GM18951 (cell line): Measurements from ENCODE around the gene TNFRSF6B.

Experiments
- POLR2A ChIP-seq: IDR thresholded peaks from 4 replicates; pipeline ENCODE4 v1.6.1; 2011; ENCODE audit warnings: mild to moderate bottlenecking; ENCODE audit not compliant: insufficient read length, insufficient read depth; ENCODE audit errors: extremely low read depth
- in situ Hi-C: fragments of 300-500 bp; cut with MboI; formaldehyde crosslinking; loops from one replicate; pipeline ENCODE4 v1.12.0; 2022; ENCODE audit warnings: low sequenced_read_pairs, mixed read lengths, inconsistent platforms; ENCODE audit not compliant: unreplicated experiment

Gene TNFRSF6B

DNA sequence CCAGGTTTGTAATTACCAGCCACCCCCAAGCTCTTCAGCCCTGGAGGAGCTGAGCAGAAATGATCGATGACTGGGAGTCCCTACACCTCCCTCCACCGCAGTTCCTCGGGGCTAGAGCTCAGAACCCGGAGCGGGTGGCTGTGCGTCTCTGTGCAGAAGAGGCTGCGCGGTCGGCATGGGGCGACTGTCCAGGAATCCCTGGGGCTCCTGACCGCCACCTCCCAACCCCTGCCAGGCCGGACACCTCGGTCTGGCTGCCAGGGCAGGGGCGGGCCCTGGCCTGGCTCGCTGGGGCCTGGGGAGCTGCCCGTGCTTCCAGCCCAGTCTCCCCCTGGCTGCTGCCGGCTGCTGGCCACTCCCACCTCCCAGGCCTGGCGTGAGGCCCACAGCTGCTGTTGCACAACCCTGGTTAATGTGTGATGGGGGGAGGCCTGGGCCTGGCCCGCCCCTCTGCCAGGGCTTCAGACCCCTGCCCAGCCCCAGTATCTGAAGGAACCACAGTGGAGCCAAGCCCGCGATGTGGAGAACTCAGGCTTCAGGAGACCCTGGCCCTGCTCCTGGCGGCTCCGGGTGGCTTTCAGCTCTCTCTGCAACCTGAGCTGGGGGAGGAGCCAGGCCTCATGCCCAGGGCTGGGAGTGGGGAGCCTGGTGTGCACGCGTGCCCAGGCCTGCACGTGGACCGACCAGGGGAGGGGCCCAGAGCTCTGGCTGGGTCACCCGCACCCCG lies 44.3 kb downstream of the TNFRSF6B start:
- in situ Hi-C loops, result no loop called here
- no peak for TF ChIP-seq POLR2A

DNA sequence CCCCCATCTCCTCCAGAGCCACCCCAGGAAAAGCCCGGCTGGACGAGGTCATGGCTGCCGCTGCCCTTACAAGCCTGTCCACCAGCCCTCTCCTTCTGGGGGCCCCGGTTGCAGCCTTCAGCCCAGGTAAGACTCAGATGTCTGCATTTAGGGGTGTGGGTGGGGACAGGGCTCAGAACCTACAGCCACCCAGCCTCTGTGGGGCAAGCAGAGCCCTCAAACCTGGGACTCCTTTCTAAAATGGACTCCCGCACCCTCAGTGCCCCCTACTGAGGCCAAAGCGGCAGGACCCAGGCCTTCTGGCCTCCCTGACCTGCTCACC lies 44.9 kb downstream of the TNFRSF6B start:
- in situ Hi-C loops, result no loop called here
- TF ChIP-seq POLR2A, result no peak

DNA sequence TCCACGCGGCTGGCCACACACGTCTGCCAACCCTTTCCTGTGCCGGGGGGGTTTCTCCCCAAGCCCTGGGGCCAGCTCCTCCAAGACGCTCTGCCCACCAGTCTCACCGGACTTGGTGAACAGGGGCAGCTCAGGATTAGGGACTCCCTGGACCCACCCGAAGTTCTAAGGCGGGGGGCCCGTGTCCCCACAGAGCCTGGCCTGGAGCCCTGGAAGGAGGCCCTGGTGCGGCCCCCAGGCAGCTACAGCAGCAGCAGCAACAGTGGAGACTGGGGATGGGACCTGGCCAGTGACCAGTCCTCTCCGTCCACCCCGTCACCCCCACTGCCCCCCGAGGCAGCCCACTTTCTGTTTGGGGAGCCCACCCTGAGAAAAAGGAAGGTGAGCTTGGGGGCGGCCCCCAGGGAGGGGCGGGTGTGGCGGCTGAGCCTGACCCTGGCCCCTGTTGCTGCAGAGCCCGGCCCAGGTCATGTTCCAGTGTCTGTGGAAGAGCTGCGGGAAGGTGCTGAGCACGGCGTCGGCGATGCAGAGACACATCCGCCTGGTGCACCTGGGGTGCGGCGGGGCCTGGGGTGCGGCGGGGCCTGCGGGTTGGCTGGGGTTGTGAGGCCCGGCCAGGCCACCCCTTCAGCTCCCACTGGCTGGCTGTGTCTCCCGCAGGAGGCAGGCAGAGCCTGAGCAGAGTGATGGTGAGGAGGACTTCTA lies 45.4 kb downstream of the TNFRSF6B start:
- in situ Hi-C loops, result no loop called here

DNA sequence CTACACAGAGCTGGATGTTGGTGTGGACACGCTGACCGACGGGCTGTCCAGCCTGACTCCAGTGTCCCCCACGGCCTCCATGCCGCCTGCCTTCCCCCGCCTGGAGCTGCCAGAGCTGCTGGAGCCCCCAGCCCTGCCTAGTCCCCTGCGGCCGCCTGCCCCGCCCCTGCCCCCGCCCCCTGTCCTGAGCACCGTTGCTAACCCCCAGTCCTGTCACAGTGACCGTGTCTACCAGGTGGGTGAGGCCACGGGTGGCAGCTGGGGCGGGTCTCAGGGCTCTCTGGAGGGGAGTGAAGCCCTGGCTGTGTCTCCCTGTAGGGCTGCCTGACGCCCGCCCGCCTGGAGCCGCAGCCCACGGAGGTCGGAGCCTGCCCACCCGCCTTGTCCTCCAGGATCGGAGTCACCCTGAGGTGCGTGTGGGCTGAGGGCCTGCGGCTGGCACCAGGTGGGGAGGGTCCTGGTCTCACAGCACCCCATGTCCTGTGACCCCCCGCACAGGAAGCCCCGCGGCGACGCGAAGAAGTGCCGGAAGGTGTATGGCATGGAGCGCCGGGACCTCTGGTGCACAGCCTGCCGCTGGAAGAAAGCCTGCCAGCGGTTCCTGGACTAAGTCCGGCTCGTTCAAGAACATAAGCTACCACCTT lies 46.1 kb downstream of the TNFRSF6B start:
- in situ Hi-C loops, result no loop called here
- no peak for TF ChIP-seq POLR2A

More for the DNA sequence above, 45.4 kb downstream of the TNFRSF6B start:
- TF ChIP-seq POLR2A, result no peak

DNA sequence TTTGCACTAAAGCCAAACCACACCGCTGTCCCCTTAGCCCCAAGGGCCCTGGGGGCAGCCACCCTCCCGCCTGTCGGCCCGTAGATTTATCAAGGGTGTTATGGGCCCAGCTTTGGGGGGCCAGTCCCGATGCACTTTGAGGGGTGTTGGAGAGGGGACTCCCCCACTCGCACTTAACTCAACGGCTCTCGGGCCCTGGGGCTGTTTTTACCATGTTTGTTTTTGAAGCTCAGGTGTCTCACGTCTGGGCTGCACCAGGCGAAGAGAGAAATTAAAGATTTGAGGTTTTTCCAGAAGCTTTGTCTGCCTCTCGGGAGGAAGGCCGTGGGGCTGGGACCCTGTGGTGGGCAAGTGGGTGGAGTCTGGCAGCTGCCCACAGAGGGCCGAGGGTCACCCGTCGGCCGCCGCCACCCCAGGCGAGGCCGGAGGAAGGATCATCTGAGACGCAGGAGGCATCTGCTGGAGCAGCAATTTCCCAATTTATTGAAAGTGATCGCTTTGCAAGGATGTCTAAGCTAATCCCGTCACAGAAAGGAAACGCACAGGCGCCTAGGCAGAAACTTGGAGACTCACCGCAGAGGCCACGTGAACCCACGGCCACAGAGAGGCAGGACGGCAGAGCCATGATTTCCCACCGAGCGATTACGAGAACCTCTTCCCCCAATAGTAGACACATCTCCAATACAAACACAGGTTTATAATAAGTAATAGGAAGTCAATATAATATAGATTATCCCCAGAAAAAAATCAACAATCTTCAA lies 46.9 kb downstream of the TNFRSF6B start:
- in situ Hi-C loops, result no loop called here

DNA sequence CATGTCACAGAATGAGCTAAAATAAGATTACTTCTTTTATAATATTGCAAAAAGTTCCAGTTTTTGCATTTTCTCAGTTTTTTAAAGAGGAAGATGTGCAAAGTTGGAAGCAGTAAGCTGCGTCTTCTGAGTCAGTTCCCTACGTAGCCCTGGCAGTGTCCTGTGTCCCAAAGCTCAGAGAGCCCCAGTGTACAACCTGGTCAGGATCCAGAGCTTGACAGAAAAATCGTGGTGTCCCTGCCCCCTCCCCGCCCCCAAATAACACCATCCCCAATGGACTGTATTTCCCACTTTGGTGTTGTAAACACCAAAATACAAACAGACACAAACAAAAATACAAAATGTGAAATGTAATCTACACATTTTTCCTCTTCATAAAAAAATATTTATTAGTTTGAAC lies 47.7 kb downstream of the TNFRSF6B start:
- no peak for TF ChIP-seq POLR2A
- in situ Hi-C loops, result no loop called here

More for the DNA sequence above, 46.9 kb downstream of the TNFRSF6B start:
- TF ChIP-seq POLR2A, result no peak

DNA sequence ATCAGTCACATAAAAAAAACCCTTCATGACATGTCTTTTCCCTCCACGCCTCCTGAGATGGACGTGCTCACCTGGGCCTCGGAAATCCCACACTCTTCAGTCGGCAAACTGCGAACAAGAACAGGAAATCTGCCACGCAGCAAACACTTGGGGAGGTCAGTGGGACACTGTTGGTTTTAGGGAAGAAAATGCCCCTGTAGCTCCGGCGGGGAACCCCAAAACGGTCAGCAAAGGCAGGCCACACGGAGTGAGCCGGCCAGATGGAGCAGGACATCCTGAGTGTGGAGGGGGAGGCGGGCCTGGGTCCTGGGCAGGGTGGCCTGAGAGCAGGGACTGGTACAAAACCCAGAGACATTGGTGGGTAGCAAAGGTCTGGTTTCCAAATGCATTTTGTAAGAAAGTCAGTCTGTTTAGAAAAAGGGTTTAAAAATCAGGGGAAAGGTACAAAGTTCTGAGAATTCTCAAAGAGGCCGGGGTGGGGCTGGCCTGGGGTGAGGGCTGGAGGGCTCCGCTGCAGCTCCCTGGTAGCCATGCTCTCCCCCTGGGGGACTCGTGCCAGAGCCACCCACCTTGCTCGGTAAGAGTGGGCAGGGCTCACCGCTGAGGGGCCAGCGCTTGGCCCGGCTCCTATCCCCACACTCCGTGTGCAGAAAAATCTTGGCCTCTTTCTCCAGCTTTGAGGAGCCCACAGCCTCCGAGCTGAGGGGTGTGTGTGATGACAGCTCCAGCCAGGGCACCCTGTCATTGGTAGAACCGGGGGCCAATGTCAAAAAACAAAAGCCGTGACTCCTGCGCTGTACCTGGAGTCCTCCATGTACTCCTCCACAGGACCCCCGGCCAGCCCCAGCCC lies 48.3 kb downstream of the TNFRSF6B start:
- in situ Hi-C loops, result no loop called here
- TF ChIP-seq POLR2A, result no peak

DNA sequence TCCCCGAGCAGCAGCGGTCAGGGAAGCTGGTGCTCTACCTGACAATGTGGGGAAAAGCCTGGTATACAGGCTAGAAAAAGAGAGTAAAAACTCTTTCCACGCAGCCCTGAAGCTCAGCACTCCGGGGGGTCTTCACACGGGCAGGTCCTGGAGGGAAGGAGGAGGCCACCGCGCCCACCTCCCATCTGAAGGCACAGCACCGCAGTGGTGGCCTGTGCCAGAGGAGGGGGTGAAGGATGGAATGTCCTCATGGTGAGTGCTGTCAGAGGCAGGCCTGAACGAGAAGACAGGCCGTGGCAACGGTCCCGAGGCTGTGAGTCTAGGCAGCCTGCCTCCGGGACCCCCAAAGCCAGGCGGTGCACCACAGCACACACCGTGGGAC lies 49.0 kb downstream of the TNFRSF6B start:
- no peak for TF ChIP-seq POLR2A
- in situ Hi-C loops, result no loop called here

DNA sequence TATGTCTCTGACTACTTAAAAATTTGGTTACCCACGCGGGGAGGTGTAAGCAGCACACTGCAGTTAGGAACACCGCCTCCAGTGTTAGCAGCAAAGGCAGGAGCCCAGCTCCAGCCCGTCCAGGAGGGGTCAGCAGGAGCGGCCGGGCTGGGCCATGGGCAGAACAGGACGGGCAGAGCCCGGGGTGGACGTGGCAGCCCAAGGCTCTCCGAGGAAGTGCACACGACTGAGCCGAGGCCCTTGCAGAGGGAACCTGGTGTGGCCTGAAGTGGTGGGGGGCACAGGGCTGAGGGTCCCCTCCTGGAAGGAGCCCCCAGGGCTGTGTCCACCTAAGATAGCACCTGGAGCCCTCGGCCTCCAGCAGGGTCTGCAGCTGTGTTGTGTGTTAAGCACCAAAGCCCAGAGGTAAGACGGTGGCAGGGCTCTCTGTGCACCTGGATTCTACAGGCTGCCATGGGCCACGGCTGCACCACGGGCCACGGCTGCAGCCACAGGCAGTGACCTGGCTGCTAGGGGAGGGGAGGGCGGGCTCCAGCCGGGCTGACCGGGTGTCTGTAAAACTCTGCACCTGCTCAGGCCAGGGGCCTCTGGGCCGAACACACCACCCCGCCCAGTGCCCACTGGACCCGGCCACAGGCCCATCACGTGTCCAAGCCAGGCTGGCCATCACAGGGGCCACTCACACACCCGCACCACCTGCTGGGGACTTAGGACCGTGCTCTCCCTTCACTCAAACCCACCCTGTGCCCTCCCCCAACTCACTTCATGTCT lies 49.7 kb downstream of the TNFRSF6B start:
- in situ Hi-C loops, result no loop called here
- TF ChIP-seq POLR2A, result no peak

DNA sequence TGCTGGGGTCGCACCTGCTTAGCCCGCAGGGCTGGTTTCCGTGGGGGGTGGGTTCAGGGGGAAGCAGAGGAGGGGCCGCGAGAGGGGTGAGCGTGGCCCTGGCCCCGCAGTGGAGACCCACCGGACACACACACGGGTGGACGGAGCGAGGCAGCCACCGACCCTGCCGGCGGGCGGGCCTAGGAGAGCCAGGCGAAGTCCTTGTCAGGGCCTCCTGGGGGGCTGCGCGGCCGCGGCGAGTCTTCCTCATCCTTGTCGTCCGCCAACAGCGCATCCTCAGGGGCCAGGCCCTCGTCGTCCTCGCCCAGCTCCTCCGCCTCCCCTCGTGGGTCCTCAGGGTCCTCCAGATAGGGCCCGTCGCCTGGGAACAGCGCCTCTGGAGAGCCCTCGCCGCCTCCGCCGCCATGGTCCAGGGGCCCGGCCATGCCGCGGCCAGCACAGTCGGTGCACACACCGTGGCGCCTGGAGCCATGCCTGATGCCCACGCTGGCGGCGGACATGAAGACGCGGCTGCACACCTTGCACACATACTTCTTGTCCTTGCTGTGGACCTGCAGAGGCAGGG lies 50.4 kb downstream of the TNFRSF6B start:
- in situ Hi-C loops, result no loop called here
- no peak for TF ChIP-seq POLR2A

DNA sequence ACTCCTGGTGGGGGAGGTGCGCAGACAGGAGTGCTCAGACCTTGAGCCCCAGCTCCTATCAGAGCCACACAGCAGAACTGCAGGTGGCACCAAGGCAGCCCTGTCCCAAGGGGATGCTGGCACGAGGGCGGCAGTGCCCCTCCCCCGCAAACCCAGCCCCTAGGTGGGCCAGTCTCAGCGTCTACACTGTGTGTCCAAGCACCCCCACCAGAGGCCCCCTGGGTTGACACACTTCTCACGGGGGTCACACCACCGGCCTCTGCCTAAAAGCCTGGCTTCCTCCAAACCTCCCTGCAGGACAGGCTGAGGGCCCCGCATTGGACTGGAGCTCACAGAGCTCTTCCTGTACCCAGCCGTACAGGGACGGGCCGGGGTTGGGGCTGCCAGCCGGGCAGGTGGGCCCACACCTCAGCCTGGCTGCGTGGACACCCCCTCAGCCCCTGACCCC lies 51.2 kb downstream of the TNFRSF6B start:
- in situ Hi-C loops, result no loop called here
- TF ChIP-seq POLR2A, result no peak
